Trophoblast cell (in vitro differentiated cells and primary cell): ENCODE results near the gene ATP13A4.

Source experiments
- DNase-seq, 2 donors: peaks; one replicate each; pipeline ENCODE4 v3.0.0-alpha.2; 2016
- H2AFZ ChIP-seq: 2 replicates; pipeline ENCODE4 v1.6.1; 2013; ENCODE audit warnings: low read length, moderate library complexity, mild to moderate bottlenecking; ENCODE audit not compliant: insufficient read depth, poor library complexity
- H2AK5ac ChIP-seq: 2 replicates; pipeline ENCODE4 v1.6.1; 2013; ENCODE audit warnings: mild to moderate bottlenecking, low read length
- H2BK120ac ChIP-seq: 2 replicates; pipeline ENCODE4 v1.6.1; 2013; ENCODE audit warnings: low read length, mild to moderate bottlenecking, moderate library complexity; ENCODE audit not compliant: insufficient read depth, poor library complexity
- H2BK12ac ChIP-seq: 2 replicates; pipeline ENCODE4 v1.6.1; 2013; ENCODE audit warnings: mild to moderate bottlenecking, low read length, moderate library complexity
- H2BK5ac ChIP-seq: 2 replicates; pipeline ENCODE4 v1.6.1; 2013; ENCODE audit warnings: low read length, low read depth, moderate library complexity, mild to moderate bottlenecking; ENCODE audit not compliant: poor library complexity
- H3K14ac ChIP-seq: 2 replicates; pipeline ENCODE4 v1.6.1; 2013; ENCODE audit warnings: mild to moderate bottlenecking, low read length
- H3K18ac ChIP-seq: 2 replicates; pipeline ENCODE4 v1.6.1; 2013; ENCODE audit warnings: mild to moderate bottlenecking, low read length
- H3K23ac ChIP-seq: 2 replicates; pipeline ENCODE4 v1.6.1; 2013; ENCODE audit warnings: low read length
- H3K27ac ChIP-seq: 2 replicates; pipeline ENCODE4 v1.5.1; 2013; ENCODE audit warnings: low read depth, mild to moderate bottlenecking, inconsistent platforms, low read length, moderate library complexity
- H3K27me3 ChIP-seq: 2 replicates; pipeline ENCODE4 v1.6.1; 2013; ENCODE audit warnings: inconsistent platforms, mild to moderate bottlenecking, low read length, moderate library complexity; ENCODE audit not compliant: insufficient read depth
- H3K36me3 ChIP-seq, 2 experiments: 1 replicate in 1 of 2; 2 replicates in 1 of 2; pipeline ENCODE4 v1.6.1; 2013; ENCODE audit warnings: low read length in 2 of 2, mild to moderate bottlenecking in 2 of 2, moderate library complexity in 1 of 2; ENCODE audit not compliant: insufficient read depth in 2 of 2, control insufficient read depth in 1 of 2
- H3K4ac ChIP-seq: 2 replicates; pipeline ENCODE4 v1.6.1; 2013; ENCODE audit warnings: low read depth, mild to moderate bottlenecking, low read length, moderate library complexity
- H3K4me1 ChIP-seq, 2 experiments: 1 replicate in 1 of 2; 2 replicates in 1 of 2; pipeline ENCODE4 v1.6.1; 2013; ENCODE audit warnings: low read length in 2 of 2, mild to moderate bottlenecking in 2 of 2, moderate library complexity in 1 of 2; ENCODE audit not compliant: insufficient read depth in 2 of 2, control insufficient read depth in 1 of 2
- H3K4me2 ChIP-seq: 2 replicates; pipeline ENCODE4 v1.6.1; 2013; ENCODE audit warnings: inconsistent platforms, mild to moderate bottlenecking, low read length, moderate library complexity
- H3K4me3 ChIP-seq: 2 replicates; pipeline ENCODE4 v1.5.1; 2013; ENCODE audit warnings: mild to moderate bottlenecking, low read depth, low read length, inconsistent platforms
- H3K79me1 ChIP-seq: one replicate; pipeline ENCODE4 v1.6.1; 2013; ENCODE audit warnings: low read length
- H3K79me2 ChIP-seq: 2 replicates; pipeline ENCODE4 v1.6.1; 2013; ENCODE audit warnings: low read length, mild to moderate bottlenecking; ENCODE audit not compliant: control insufficient read depth, insufficient read depth, poor library complexity
- H3K9ac ChIP-seq: 2 replicates; pipeline ENCODE4 v1.6.1; 2013; ENCODE audit warnings: mild to moderate bottlenecking, low read length
- H3K9me3 ChIP-seq: 2 replicates; pipeline ENCODE4 v1.6.1; 2013; ENCODE audit warnings: low read depth, mild to moderate bottlenecking, control low read depth, inconsistent platforms, low read length; ENCODE audit not compliant: insufficient read depth
- H4K12ac ChIP-seq: 2 replicates; pipeline ENCODE4 v1.6.1; 2013; ENCODE audit warnings: low read depth, mild to moderate bottlenecking, low read length, moderate library complexity
- H4K8ac ChIP-seq: 2 replicates; pipeline ENCODE4 v1.6.1; 2013; ENCODE audit warnings: low read depth, mild to moderate bottlenecking, low read length, moderate library complexity
- H4K91ac ChIP-seq: one replicate; pipeline ENCODE4 v1.6.1; 2013; ENCODE audit warnings: low read depth, mild to moderate bottlenecking, low read length, moderate library complexity
- WGBS: extraction: QIAGEN DNeasy Blood & Tissue Kit; methylation state at CpG from one replicate; pipeline ENCODE4 v1.1.7; 2013; ENCODE audit warnings: missing lambda C conversion rate; ENCODE audit not compliant: insufficient read length, insufficient coverage; ENCODE audit errors: extremely low coverage; 5-methylcytosine and 5-hydroxymethylcytosine counted together

The ATP13A4 gene

DNA sequence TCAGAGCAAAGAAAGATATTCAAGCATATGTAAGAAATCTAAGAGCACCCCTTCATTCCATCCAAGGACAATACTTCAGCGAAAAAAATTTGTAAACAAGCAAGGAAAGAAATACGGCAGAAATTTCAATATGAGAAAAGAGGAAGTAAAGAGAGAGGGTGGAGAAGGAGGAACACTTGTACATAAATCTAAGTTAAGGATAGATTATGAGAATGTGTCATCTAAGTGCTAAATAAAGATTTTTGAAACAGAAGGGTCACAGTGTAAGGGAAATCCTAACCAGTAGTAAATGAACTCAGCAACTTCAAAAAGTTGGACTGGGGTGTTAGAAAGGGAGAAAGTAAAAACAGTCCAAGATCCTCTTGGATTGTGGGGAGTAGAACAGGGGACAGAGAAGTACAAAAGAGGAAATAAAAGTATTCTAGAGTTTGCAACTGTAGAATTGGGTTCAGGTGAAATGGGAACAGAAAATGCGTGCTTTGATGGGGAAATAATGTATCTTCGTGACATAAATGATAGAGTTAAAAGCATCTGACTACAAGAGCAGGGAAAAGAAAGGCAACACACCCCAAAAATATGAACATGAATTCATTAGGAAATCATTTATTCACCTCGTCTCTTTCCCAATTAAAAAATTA, 107.6 kb downstream of the ATP13A4 start:
- H2BK12ac ChIP-seq, result no peak overlapping the region
- H3K4ac ChIP-seq, result no peak overlapping the region
- no peak overlapping the region for H2BK120ac ChIP-seq
- no peaks in the 10 kb centered on the region for H3K79me2 ChIP-seq
- WGBS, result 100% methylated on average over 1 of the region's 5 CpGs
- H4K8ac ChIP-seq, result no peak overlapping the region
- H3K27ac ChIP-seq, result no peak overlapping the region
- no peaks in the 10 kb centered on the region for H3K4me1 ChIP-seq
- DNase-seq, result no peak
- no peak overlapping the region for H3K4me2 ChIP-seq
- no peaks in the 10 kb centered on the region for H3K27me3 ChIP-seq
- no peak overlapping the region for H2AK5ac ChIP-seq
- no peak overlapping the region for H4K12ac ChIP-seq
- no peak overlapping the region for H3K4me3 ChIP-seq
- no peaks in the 10 kb centered on the region for H3K9me3 ChIP-seq
- no peak overlapping the region for H2BK5ac ChIP-seq
- no peak overlapping the region for H3K18ac ChIP-seq
- H4K91ac ChIP-seq, result no peak overlapping the region
- no peak overlapping the region for H3K9ac ChIP-seq
- H3K23ac ChIP-seq, result no peak overlapping the region
- no peak overlapping the region for H2AFZ ChIP-seq
- H3K79me1 ChIP-seq, result no peaks in the 10 kb centered on the region
- no peaks in the 10 kb centered on the region for H3K36me3 ChIP-seq
- H3K14ac ChIP-seq, result no peak overlapping the region

DNA sequence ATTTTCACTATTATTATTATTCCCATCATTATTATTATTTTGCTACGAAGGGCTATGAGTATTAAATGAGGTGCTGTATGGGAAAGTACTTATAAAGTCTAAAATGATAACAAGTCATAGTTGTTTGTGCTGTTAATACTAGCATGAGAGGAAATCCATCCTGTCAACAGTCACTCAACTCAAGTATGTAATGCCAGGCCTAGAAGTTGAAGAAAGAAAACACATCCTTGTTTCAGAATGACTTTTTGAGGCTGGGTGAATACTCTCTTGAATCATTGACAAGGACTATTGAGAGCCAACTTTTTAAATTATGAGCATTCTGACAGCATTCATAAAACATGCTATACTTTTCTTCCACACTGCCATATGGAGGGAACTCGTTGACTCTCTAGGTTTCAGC, 115.3 kb downstream of the ATP13A4 start:
- H3K23ac ChIP-seq, result no peak overlapping the region
- H2BK5ac ChIP-seq, result no peak overlapping the region
- no peaks in the 10 kb centered on the region for H3K4me1 ChIP-seq
- no peak overlapping the region for H2AFZ ChIP-seq
- H3K14ac ChIP-seq, result no peak overlapping the region
- H3K79me2 ChIP-seq, result no peaks in the 10 kb centered on the region
- H2AK5ac ChIP-seq, result no peak overlapping the region
- no peak overlapping the region for H4K12ac ChIP-seq
- H2BK12ac ChIP-seq, result no peak overlapping the region
- no peak for DNase-seq
- no peak overlapping the region for H2BK120ac ChIP-seq
- no peak overlapping the region for H4K91ac ChIP-seq
- no CpG with 5 or more reads among the region's 2 CpGs for WGBS
- H3K9ac ChIP-seq, result no peak overlapping the region
- H3K9me3 ChIP-seq, result no peaks in the 10 kb centered on the region
- no peaks in the 10 kb centered on the region for H3K27me3 ChIP-seq
- no peak overlapping the region for H4K8ac ChIP-seq
- H3K4me3 ChIP-seq, result no peak overlapping the region
- no peaks in the 10 kb centered on the region for H3K79me1 ChIP-seq
- no peak overlapping the region for H3K18ac ChIP-seq
- H3K27ac ChIP-seq, result no peak overlapping the region
- no peak overlapping the region for H3K4me2 ChIP-seq
- H3K36me3 ChIP-seq, result no peaks in the 10 kb centered on the region
- H3K4ac ChIP-seq, result no peak overlapping the region

DNA sequence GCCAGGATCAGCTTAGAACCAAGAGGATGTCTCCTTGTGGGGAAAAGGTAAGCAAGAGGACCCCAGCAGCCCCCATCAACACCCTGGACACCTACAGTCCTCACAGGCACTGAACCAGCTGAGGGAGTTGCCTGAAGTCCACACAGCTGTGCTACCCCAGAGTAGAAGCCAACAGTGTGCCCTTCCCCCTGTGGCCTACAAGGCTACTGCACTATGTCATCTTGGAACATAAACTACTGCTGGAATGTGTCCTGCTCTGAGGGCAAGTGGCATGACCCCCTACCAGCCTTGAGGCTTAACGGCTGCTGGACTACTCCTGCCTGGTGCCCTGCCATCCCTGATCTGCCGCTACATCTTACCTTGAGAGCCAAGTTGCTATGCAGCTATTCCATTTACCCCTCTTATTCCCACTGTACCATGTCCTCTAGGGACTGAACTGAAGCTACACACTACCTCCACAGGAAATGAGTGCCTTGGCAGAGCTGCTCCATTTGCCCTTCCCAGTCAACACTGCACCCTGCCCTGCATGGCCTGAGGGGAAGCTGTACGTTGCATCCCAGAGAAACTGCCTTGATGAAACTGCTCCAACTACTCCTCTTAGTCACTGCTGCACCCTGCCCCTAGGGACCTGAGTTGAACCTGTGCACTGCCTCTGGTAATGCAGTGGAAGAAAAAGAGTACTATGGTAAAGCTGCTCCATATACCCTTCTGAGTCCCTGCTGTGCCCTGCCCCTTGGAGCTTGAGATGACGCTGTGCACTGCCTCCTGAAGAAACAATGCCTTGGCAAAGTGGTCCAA, 135.9 kb downstream of the ATP13A4 start:
- no peak overlapping the region for H2AK5ac ChIP-seq
- no peak overlapping the region for H3K4me3 ChIP-seq
- H3K4ac ChIP-seq, result no peak overlapping the region
- H4K8ac ChIP-seq, result no peak overlapping the region
- H3K79me2 ChIP-seq, result no peaks in the 10 kb centered on the region
- H2AFZ ChIP-seq, result no peak overlapping the region
- H3K27ac ChIP-seq, result no peak overlapping the region
- no peaks in the 10 kb centered on the region for H3K79me1 ChIP-seq
- no peak overlapping the region for H3K9ac ChIP-seq
- H3K27me3 ChIP-seq, result no peaks in the 10 kb centered on the region
- H4K12ac ChIP-seq, result no peak overlapping the region
- H3K36me3 ChIP-seq, result no peaks in the 10 kb centered on the region
- DNase-seq, result no peak
- no peaks in the 10 kb centered on the region for H3K4me1 ChIP-seq
- H3K9me3 ChIP-seq, result peaks cover 13% of the 10 kb centered on the region
- no peak overlapping the region for H3K23ac ChIP-seq
- no peak overlapping the region for H4K91ac ChIP-seq
- H2BK5ac ChIP-seq, result no peak overlapping the region
- H2BK120ac ChIP-seq, result no peak overlapping the region
- no peak overlapping the region for H3K18ac ChIP-seq
- H2BK12ac ChIP-seq, result no peak overlapping the region
- no peak overlapping the region for H3K4me2 ChIP-seq
- H3K14ac ChIP-seq, result no peak overlapping the region
- no CpG with 5 or more reads among the region's 4 CpGs for WGBS

DNA sequence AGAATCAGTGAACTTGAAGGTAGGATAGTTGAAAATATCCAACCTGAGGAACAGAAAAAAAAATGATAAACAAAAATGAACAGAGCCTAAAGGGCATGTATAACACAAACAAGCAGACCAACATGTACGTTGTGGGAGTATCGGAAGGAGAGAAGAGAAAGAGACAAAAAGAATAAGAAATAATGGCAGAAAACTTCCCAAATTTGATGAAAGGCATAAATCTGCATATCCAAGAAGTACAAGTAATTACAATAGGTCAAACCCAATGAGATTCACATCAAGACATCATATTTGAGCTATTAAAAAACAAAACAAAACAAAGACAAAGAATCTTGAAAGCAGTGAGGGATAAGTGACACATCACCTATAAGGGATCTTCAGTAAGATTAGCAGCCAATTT, 138.1 kb downstream of the ATP13A4 start:
- Histone ChIP-seq H3K18ac (no peak overlapping the region), H3K4ac (no peak overlapping the region), H2BK120ac (no peak overlapping the region), H3K9ac (no peak overlapping the region), H4K8ac (no peak overlapping the region), H2BK12ac (no peak overlapping the region), H3K36me3 (no peaks in the 10 kb centered on the region), H3K79me2 (no peaks in the 10 kb centered on the region), H3K4me2 (no peak overlapping the region), H3K4me1 (no peaks in the 10 kb centered on the region), H2AFZ (no peak overlapping the region), H3K79me1 (no peaks in the 10 kb centered on the region), H3K23ac (no peak overlapping the region), H3K14ac (no peak overlapping the region), H3K27ac (no peak overlapping the region), H4K12ac (no peak overlapping the region), H3K4me3 (no peak overlapping the region), H2BK5ac (no peak overlapping the region), H3K9me3 (peaks cover 13% of the 10 kb centered on the region), H3K27me3 (no peaks in the 10 kb centered on the region), H4K91ac (no peak overlapping the region), H2AK5ac (no peak overlapping the region)
- no CpG with 5 or more reads among the region's 2 CpGs for WGBS
- no peak for DNase-seq
